Mesodermal cell (in vitro differentiated cells): ENCODE data around the gene RAP1GAP2.
"Not testable (repeated sequence)": the region's sequence is repeated elsewhere in the genome, so short reads cannot be mapped to it uniquely, and the experiment has no call there.

Experiments
- H3K27ac ChIP-seq: 2 replicates; pipeline ENCODE4 v1.7.0; 2013; ENCODE audit warnings: mild to moderate bottlenecking, low read depth, low read length, moderate library complexity; ENCODE audit not compliant: severe bottlenecking
- H3K36me3 ChIP-seq: 2 replicates; pipeline ENCODE4 v1.7.1; 2013; ENCODE audit warnings: mild to moderate bottlenecking, low read length, moderate library complexity; ENCODE audit not compliant: control insufficient read depth, insufficient read depth
- H3K4me1 ChIP-seq: one replicate; pipeline ENCODE4 v1.7.1; 2013; ENCODE audit warnings: mild to moderate bottlenecking, low read length; ENCODE audit not compliant: insufficient read depth, control insufficient read depth, poor library complexity, severe bottlenecking
- H3K4me3 ChIP-seq: 2 replicates; pipeline ENCODE4 v1.7.0; 2013; ENCODE audit warnings: low read length, control low read depth, mild to moderate bottlenecking; ENCODE audit not compliant: insufficient read depth, poor library complexity, severe bottlenecking; ENCODE audit errors: extremely low read depth
- H3K9me3 ChIP-seq: 2 replicates; pipeline ENCODE4 v1.7.1; 2013; ENCODE audit warnings: mild to moderate bottlenecking, low read length, moderate library complexity; ENCODE audit not compliant: control insufficient read depth
- WGBS, 2 experiments: methylation state at CpG; one replicate each; pipeline ENCODE4 v1.1.5; 2013; ENCODE audit warnings: missing lambda C conversion rate in 2 of 2; ENCODE audit not compliant: insufficient coverage in 2 of 2; 5-methylcytosine and 5-hydroxymethylcytosine counted together

Gene RAP1GAP2

GRCh38 chr17:2885733-2886132 lies 89.5 kb downstream of the RAP1GAP2 start:
- Histone ChIP-seq H3K27ac (no peak overlapping the region), H3K36me3 (no peaks in the 10 kb centered on the region), H3K9me3 (no peaks in the 10 kb centered on the region), H3K4me3 (no peak overlapping the region), H3K4me1 (peaks cover 14% of the 10 kb centered on the region)
- 80 to 83% methylated on average over 7 of the region's 9 CpGs for WGBS, 2 experiments

- Histone ChIP-seq H3K27ac (no peak overlapping the region), H3K4me3 (no peak overlapping the region), H3K4me1 (peaks cover 18% of the 10 kb centered on the region), H3K9me3 (no peaks in the 10 kb centered on the region), H3K36me3 (no peaks in the 10 kb centered on the region)
- 80 to 97% methylated on average over 3 to 4 of the region's 9 CpGs for WGBS, 2 experiments
Measured at GRCh38 chr17:2888326-2888725, 92.1 kb downstream of the RAP1GAP2 start.

- Histone ChIP-seq H3K4me1 (peaks cover 12% of the 10 kb centered on the region), H3K36me3 (no peaks in the 10 kb centered on the region), H3K4me3 (no peak overlapping the region), H3K9me3 (no peaks in the 10 kb centered on the region), H3K27ac (no peak overlapping the region)
- 87% methylated on average over 7 to 8 of the region's 8 CpGs for WGBS, 2 experiments
Measured at GRCh38 chr17:2889256-2889655, 93.0 kb downstream of the RAP1GAP2 start.

- not testable (repeated sequence) for H3K27ac ChIP-seq, H3K9me3 ChIP-seq, H3K36me3 ChIP-seq, H3K4me3 ChIP-seq
- peaks cover 12% of the 10 kb centered on the region for H3K4me1 ChIP-seq
- 100% methylated on average over 3 of the region's 10 CpGs; no CpG with 5 or more reads in 1 of the 2 experiments for WGBS, 2 experiments
Measured at GRCh38 chr17:2890778-2891177, 94.5 kb downstream of the RAP1GAP2 start.

GRCh38 chr17:2892305-2892971 lies 96.2 kb downstream of the RAP1GAP2 start:
- Histone ChIP-seq H3K9me3 (no peaks in the 10 kb centered on the region), H3K27ac (no peak overlapping the region), H3K4me3 (no peak overlapping the region), H3K36me3 (no peaks in the 10 kb centered on the region), H3K4me1 (peaks cover 12% of the 10 kb centered on the region)
- WGBS, 2 experiments = 77 to 89% methylated on average over 5 to 6 of the region's 8 CpGs

GRCh38 chr17:2893422-2893914 lies 97.2 kb downstream of the RAP1GAP2 start:
- WGBS, 2 experiments = 90 to 94% methylated on average over 17 of the region's 20 CpGs
- Histone ChIP-seq H3K36me3 (no peaks in the 10 kb centered on the region), H3K4me3 (no peak overlapping the region), H3K27ac (no peak overlapping the region), H3K4me1 (peaks cover 12% of the 10 kb centered on the region), H3K9me3 (no peaks in the 10 kb centered on the region)

GRCh38 chr17:2894782-2895181 lies 98.5 kb downstream of the RAP1GAP2 start:
- Histone ChIP-seq H3K4me3 (no peak overlapping the region), H3K9me3 (no peaks in the 10 kb centered on the region), H3K4me1 (peaks cover 12% of the 10 kb centered on the region), H3K36me3 (no peaks in the 10 kb centered on the region), H3K27ac (no peak overlapping the region)
- 86 to 90% methylated on average over 17 of the region's 17 CpGs for WGBS, 2 experiments

- 88 to 96% methylated on average over 4 to 5 of the region's 11 CpGs for WGBS, 2 experiments
- H3K9me3 ChIP-seq = peaks cover 4% of the 10 kb centered on the region
- H3K36me3 ChIP-seq = no peaks in the 10 kb centered on the region
- H3K4me3 ChIP-seq = no peak overlapping the region
- no peak overlapping the region for H3K27ac ChIP-seq
- peaks cover 5% of the 10 kb centered on the region for H3K4me1 ChIP-seq
Measured at GRCh38 chr17:2897605-2898004, 101.4 kb downstream of the RAP1GAP2 start.

GRCh38 chr17:2898255-2898926 lies 102.2 kb downstream of the RAP1GAP2 start:
- Histone ChIP-seq H3K4me3 (no peak overlapping the region), H3K36me3 (no peaks in the 10 kb centered on the region), H3K9me3 (peaks cover 4% of the 10 kb centered on the region), H3K4me1 (peaks cover under 1% of the 10 kb centered on the region), H3K27ac (no peak overlapping the region)
- 87 to 88% methylated on average over 14 to 15 of the region's 15 CpGs for WGBS, 2 experiments

- no peak overlapping the region for H3K4me3 ChIP-seq
Measured at GRCh38 chr17:2899906-2900305, 103.7 kb downstream of the RAP1GAP2 start.

GRCh38 chr17:2900842-2901241 lies 104.6 kb downstream of the RAP1GAP2 start:
- WGBS, 2 experiments = 92 to 98% methylated on average over 8 to 9 of the region's 9 CpGs
- Histone ChIP-seq H3K9me3 (peaks cover 4% of the 10 kb centered on the region), H3K27ac (no peak overlapping the region), H3K4me1 (no peaks in the 10 kb centered on the region), H3K4me3 (no peak overlapping the region), H3K36me3 (no peaks in the 10 kb centered on the region)

More at GRCh38 chr17:2899906-2900305, 103.7 kb downstream of the RAP1GAP2 start:
- Histone ChIP-seq H3K27ac (no peak overlapping the region), H3K4me1 (no peaks in the 10 kb centered on the region), H3K9me3 (peaks cover 4% of the 10 kb centered on the region), H3K36me3 (no peaks in the 10 kb centered on the region)
- 92 to 96% methylated on average over 8 to 9 of the region's 9 CpGs for WGBS, 2 experiments
